ENCODE measurements around the gene KHK. TPM values are rescaled to one million over a fixed set of nuclear protein-coding genes. Genes with fewer than 3 reads are reported as not detected.
A peak's percentile ranks its signal among the peaks of the same experiment; 100 is the strongest.

The KHK gene
- total and polyA plus RNA-seq, 2 donors from 2014 or later = 18.7 to 538 TPM

GRCh38 chr2:27138111-27138510 lies 51.5 kb downstream of the KHK start:
- TF ChIP-seq CTCF (IDR thresholded peaks at IDR 0.05; ENCODE audit: borderline replicate concordance, extremely low read depth, insufficient read depth) = no peak
- no peaks in the 10 kb centered on the region for H3K27me3 ChIP-seq (ENCODE audit: control insufficient read depth, insufficient read depth, low read length)
- FAIRE-seq = no peak
- H3K36me3 ChIP-seq (ENCODE audit: control insufficient read depth in 2 of 3, insufficient read depth in 3 of 3, low read length in 3 of 3) = no peaks in the 10 kb centered on the region
- peak in 1 of 5 donors; percentile 43 for DNase-seq
- no peak overlapping the region for H3K9ac ChIP-seq (ENCODE audit: low read length in 3 of 3)
- peaks cover 0 to 8% (median 6%) of the 10 kb centered on the region in 3 donors for H3K4me1 ChIP-seq (ENCODE audit: control insufficient read depth in 2 of 3, insufficient read depth in 2 of 3, low read depth in 1 of 3, low read length in 3 of 3)
- H3K4me3 ChIP-seq (ENCODE audit: low read length in 3 of 3) = no peak overlapping the region
- intact Hi-C loops (cut with DNase I) = no loop called here
- no peak overlapping the region for H3K27ac ChIP-seq (ENCODE audit: low read depth in 2 of 2, low read length in 2 of 2)
- H3K9me3 ChIP-seq (ENCODE audit: control insufficient read depth in 2 of 3, insufficient read depth in 1 of 3, low read length in 3 of 3) = no peaks in the 10 kb centered on the region

- DNase-seq = peak in 1 of 5 donors; percentile 20
- no peaks in the 10 kb centered on the region for H3K9me3 ChIP-seq (ENCODE audit: control insufficient read depth in 2 of 3, insufficient read depth in 1 of 3, low read length in 3 of 3)
- no peaks in the 10 kb centered on the region for H3K27me3 ChIP-seq (ENCODE audit: control insufficient read depth, insufficient read depth, low read length)
- no peak for TF ChIP-seq CTCF (IDR thresholded peaks at IDR 0.05; ENCODE audit: borderline replicate concordance, extremely low read depth, insufficient read depth)
- H3K9ac ChIP-seq (ENCODE audit: low read length in 3 of 3) = no peak within 1 kb of the TSS
- FAIRE-seq = no peak
- H3K27ac ChIP-seq (ENCODE audit: low read depth in 2 of 2, low read length in 2 of 2) = no peak within 1 kb of the TSS
- H3K4me3 ChIP-seq (ENCODE audit: low read length in 3 of 3) = no peak within 1 kb of the TSS
- no peaks in the 10 kb centered on the region for H3K4me1 ChIP-seq (ENCODE audit: control insufficient read depth in 2 of 3, insufficient read depth in 2 of 3, low read depth in 1 of 3, low read length in 3 of 3)
- no peaks in the 10 kb centered on the region for H3K36me3 ChIP-seq (ENCODE audit: control insufficient read depth in 2 of 3, insufficient read depth in 3 of 3, low read length in 3 of 3)
- intact Hi-C loops (cut with DNase I) = no loop called here
Measured at GRCh38 chr2:27139310-27139709, 52.7 kb downstream of the KHK start, which contains the start of gene PRR30. TSS of gene PRR30 (minus strand) at chr2:27139410. CDS start at chr2:27138329, 1,081 bp downstream.

- Histone ChIP-seq H3K27ac (ENCODE audit: low read depth in 2 of 2, low read length in 2 of 2) (no peak overlapping the region), H3K27me3 (ENCODE audit: control insufficient read depth, insufficient read depth, low read length) (no peaks in the 10 kb centered on the region), H3K4me3 (ENCODE audit: low read length in 3 of 3) (no peak overlapping the region), H3K4me1 (ENCODE audit: control insufficient read depth in 2 of 3, insufficient read depth in 2 of 3, low read depth in 1 of 3, low read length in 3 of 3) (no peaks in the 10 kb centered on the region), H3K36me3 (ENCODE audit: control insufficient read depth in 2 of 3, insufficient read depth in 3 of 3, low read length in 3 of 3) (no peaks in the 10 kb centered on the region), H3K9me3 (ENCODE audit: control insufficient read depth in 2 of 3, insufficient read depth in 1 of 3, low read length in 3 of 3) (no peaks in the 10 kb centered on the region), H3K9ac (ENCODE audit: low read length in 3 of 3) (no peak overlapping the region)
- no peak for FAIRE-seq
- TF ChIP-seq CTCF (IDR thresholded peaks at IDR 0.05; ENCODE audit: borderline replicate concordance, extremely low read depth, insufficient read depth) = no peak
- no peak for DNase-seq
- intact Hi-C loops (cut with DNase I) = no loop called here
Measured at GRCh38 chr2:27143285-27143684, 56.7 kb downstream of the KHK start.

- no peak for TF ChIP-seq CTCF (IDR thresholded peaks at IDR 0.05; ENCODE audit: borderline replicate concordance, extremely low read depth, insufficient read depth)
- Histone ChIP-seq H3K36me3 (ENCODE audit: control insufficient read depth in 2 of 3, insufficient read depth in 3 of 3, low read length in 3 of 3) (no peaks in the 10 kb centered on the region), H3K27me3 (ENCODE audit: control insufficient read depth, insufficient read depth, low read length) (no peaks in the 10 kb centered on the region), H3K4me3 (ENCODE audit: low read length in 3 of 3) (no peak overlapping the region), H3K27ac (ENCODE audit: low read depth in 2 of 2, low read length in 2 of 2) (no peak overlapping the region), H3K9ac (ENCODE audit: low read length in 3 of 3) (no peak overlapping the region), H3K4me1 (ENCODE audit: control insufficient read depth in 2 of 3, insufficient read depth in 2 of 3, low read depth in 1 of 3, low read length in 3 of 3) (no peaks in the 10 kb centered on the region), H3K9me3 (ENCODE audit: control insufficient read depth in 2 of 3, insufficient read depth in 1 of 3, low read length in 3 of 3) (no peaks in the 10 kb centered on the region)
- no peak for DNase-seq
- intact Hi-C loops (cut with DNase I) = no loop called here
- no peak for FAIRE-seq
Measured at GRCh38 chr2:27145682-27146081, 59.1 kb downstream of the KHK start.
